ENCODE data around the gene AKAP12. TPM values are rescaled to one million over a fixed set of nuclear protein-coding genes. Genes with fewer than 3 reads are reported as not detected.

The AKAP12 gene
- total RNA-seq, 1 donor from 2014 or later: 88.1 TPM

DNA sequence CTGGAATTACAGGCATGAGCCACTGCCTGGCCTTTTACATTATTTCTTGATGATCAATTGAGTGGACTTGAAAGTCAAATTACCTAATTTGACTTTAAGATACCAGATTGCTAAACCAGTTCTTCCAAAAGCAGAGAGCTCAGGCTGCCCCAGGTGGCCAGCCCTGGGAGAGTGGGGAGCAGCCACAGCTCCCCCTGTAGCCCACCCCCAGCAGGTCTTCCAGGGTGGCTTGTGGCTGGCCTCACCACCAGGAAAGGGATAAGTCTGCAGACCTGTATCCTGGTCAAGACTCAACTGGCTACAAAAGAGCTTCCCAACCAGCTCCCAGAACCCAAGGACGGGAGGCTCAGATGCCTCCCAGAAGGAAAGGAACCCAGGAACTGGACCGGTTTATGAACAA is 23.8 kb upstream of the AKAP12 start:
- H3K4me1 ChIP-seq: no peaks in the 10 kb centered on the region
- DNase-seq (ENCODE audit: extremely low spot score in 2 of 2): no peak
- no peaks in the 10 kb centered on the region for H3K36me3 ChIP-seq
- H3K27me3 ChIP-seq: no peaks in the 10 kb centered on the region
- H3K4me3 ChIP-seq: no peak overlapping the region
- H3K27ac ChIP-seq: no peak overlapping the region
- TF ChIP-seq, protein P1, sequence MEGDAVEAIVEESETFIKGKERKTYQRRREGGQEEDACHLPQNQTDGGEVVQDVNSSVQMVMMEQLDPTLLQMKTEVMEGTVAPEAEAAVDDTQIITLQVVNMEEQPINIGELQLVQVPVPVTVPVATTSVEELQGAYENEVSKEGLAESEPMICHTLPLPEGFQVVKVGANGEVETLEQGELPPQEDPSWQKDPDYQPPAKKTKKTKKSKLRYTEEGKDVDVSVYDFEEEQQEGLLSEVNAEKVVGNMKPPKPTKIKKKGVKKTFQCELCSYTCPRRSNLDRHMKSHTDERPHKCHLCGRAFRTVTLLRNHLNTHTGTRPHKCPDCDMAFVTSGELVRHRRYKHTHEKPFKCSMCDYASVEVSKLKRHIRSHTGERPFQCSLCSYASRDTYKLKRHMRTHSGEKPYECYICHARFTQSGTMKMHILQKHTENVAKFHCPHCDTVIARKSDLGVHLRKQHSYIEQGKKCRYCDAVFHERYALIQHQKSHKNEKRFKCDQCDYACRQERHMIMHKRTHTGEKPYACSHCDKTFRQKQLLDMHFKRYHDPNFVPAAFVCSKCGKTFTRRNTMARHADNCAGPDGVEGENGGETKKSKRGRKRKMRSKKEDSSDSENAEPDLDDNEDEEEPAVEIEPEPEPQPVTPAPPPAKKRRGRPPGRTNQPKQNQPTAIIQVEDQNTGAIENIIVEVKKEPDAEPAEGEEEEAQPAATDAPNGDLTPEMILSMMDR (IDR thresholded peaks at IDR 0.05): no peak
- no peak for TF ChIP-seq POLR2A (IDR thresholded peaks at IDR 0.05)
- no peak for TF ChIP-seq POLR2AphosphoS5 (IDR thresholded peaks at IDR 0.05; ENCODE audit: insufficient read depth in 1 of 2, low read depth in 1 of 2)
- no peaks in the 10 kb centered on the region for H3K9me3 ChIP-seq
- intact Hi-C loops (cut with DNase I): no loop called here

DNA sequence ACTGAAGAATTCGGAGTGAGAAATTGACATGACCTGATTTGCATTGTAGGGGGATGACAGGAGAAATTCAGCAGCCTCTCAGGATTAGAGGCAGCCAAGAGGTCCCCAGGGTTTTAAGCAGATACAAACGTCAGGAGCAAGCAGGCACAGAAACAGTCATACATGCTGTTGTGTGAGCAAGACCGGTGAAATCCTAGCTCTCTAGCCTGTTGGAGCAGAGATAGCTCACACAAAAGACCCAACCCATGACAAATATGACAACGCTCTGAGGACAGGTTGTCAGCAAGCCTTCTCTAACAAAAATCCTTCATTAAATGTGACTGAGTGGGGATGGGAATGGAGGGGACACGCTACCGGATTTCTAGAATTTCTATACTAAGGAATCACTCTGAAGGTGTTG is 23.0 kb upstream of the AKAP12 start:
- no peak overlapping the region for H3K4me3 ChIP-seq
- H3K27ac ChIP-seq: no peak overlapping the region
- H3K27me3 ChIP-seq: no peaks in the 10 kb centered on the region
- no peaks in the 10 kb centered on the region for H3K4me1 ChIP-seq
- H3K9me3 ChIP-seq: no peaks in the 10 kb centered on the region
- TF ChIP-seq, protein P1 (IDR thresholded peaks at IDR 0.05): no peak
- no peak for TF ChIP-seq POLR2AphosphoS5 (IDR thresholded peaks at IDR 0.05; ENCODE audit: insufficient read depth in 1 of 2, low read depth in 1 of 2)
- no peak for TF ChIP-seq POLR2A (IDR thresholded peaks at IDR 0.05)
- no peak for DNase-seq (ENCODE audit: extremely low spot score in 2 of 2)
- H3K36me3 ChIP-seq: no peaks in the 10 kb centered on the region
- intact Hi-C loops (cut with DNase I): no loop called here

DNA sequence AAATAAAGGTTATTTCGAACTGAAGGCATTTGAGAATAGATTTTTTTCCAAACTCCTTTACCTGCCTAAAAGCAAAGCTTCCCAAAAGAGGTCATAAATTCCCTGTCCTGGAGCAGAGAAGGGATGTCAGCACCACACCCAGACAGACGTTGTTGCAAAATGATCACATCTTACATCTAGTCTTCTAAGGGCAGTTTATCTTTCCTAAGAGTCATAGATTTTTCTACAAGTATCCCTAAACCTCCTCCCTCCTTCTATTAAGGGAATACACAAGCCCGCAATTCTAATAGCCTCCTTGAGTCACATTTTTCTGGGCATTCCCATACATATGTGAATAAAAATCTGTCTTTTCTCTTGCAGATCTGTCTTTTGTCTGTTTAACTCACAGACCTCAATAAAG is 20.6 kb upstream of the AKAP12 start:
- Histone ChIP-seq H3K9me3 (no peaks in the 10 kb centered on the region), H3K27ac (no peak overlapping the region), H3K27me3 (no peaks in the 10 kb centered on the region), H3K36me3 (no peaks in the 10 kb centered on the region), H3K4me1 (no peaks in the 10 kb centered on the region), H3K4me3 (no peak overlapping the region)
- intact Hi-C loops (cut with DNase I): no loop called here
- no peak for DNase-seq (ENCODE audit: extremely low spot score in 2 of 2)
- TF ChIP-seq, protein P1 (IDR thresholded peaks at IDR 0.05): no peak
- TF ChIP-seq POLR2AphosphoS5 (IDR thresholded peaks at IDR 0.05; ENCODE audit: insufficient read depth in 1 of 2, low read depth in 1 of 2) (no peak), POLR2A (IDR thresholded peaks at IDR 0.05) (no peak)

DNA sequence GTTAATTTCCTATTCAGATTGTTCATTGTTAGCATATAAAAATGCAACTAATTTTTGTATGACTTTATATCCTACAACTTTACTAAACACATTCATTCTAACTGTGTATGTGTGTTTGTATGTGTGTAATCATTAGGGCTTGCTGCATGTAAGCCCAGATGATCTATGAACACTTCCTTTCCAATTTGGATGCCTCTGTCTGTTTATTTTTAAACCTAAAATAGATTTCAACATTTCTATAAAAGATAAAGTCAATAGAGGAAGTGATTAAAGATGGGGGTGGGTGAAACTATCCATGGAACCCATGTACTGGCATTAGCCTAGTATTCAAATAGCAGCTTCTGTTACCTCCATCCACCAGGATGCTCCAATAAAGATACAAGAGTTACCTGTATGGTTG is 15.7 kb upstream of the AKAP12 start:
- H3K4me1 ChIP-seq: no peaks in the 10 kb centered on the region
- H3K27me3 ChIP-seq: no peaks in the 10 kb centered on the region
- H3K36me3 ChIP-seq: no peaks in the 10 kb centered on the region
- H3K27ac ChIP-seq: no peak overlapping the region
- DNase-seq (ENCODE audit: extremely low spot score in 2 of 2): no peak
- intact Hi-C loops (cut with DNase I): no loop called here
- no peak overlapping the region for H3K4me3 ChIP-seq
- TF ChIP-seq POLR2A (IDR thresholded peaks at IDR 0.05) (no peak), POLR2AphosphoS5 (IDR thresholded peaks at IDR 0.05; ENCODE audit: insufficient read depth in 1 of 2, low read depth in 1 of 2) (no peak)
- TF ChIP-seq, protein P1 (IDR thresholded peaks at IDR 0.05): no peak
- no peaks in the 10 kb centered on the region for H3K9me3 ChIP-seq

DNA sequence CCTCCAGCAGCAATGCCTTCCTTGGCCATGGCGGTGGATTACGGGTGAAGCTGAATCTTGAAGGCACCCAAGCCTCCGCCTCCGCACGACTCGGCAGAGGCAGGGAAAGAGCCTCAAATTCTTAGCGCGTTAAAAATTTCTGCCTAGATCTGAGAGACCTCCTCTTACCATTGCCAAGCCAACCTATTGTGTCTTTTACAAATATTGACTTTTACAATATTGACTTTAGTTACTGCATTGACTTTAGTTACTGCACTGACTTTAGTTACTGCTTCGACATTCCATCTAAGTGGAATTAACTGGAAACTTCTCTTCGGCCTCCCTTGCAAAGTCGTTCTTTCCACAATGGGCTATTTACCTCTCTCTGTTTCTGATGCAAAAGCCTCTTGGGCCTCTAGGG is 13.8 kb upstream of the AKAP12 start:
- TF ChIP-seq, protein P1 (IDR thresholded peaks at IDR 0.05): no peak
- no peak for TF ChIP-seq POLR2A (IDR thresholded peaks at IDR 0.05)
- Histone ChIP-seq H3K27ac (no peak overlapping the region), H3K9me3 (no peaks in the 10 kb centered on the region), H3K27me3 (no peaks in the 10 kb centered on the region), H3K36me3 (no peaks in the 10 kb centered on the region), H3K4me3 (no peak overlapping the region), H3K4me1 (no peaks in the 10 kb centered on the region)
- intact Hi-C loops (cut with DNase I): no loop called here
- DNase-seq (ENCODE audit: extremely low spot score in 2 of 2): no peak

All from vagina (tissue), 2 donors.